NCI-H1930 (cell line): ENCODE measurements around the gene FKBP14.
"Not testable (repeated sequence)": the region's sequence is repeated elsewhere in the genome, so short reads cannot be mapped to it uniquely, and the experiment has no call there.

Source experiments
- DNase-seq, 2 experiments: peaks; one replicate each; lab custom pipeline; 2025; lab: John Stamatoyannopoulos, UW

The FKBP14 gene

GRCh38 chr7:30026229-30027064 lies at the start of gene FKBP14:
FKBP14 (minus strand) TSS chr7:30026702; CDS start chr7:30026508, 194 bp downstream.
- peak; percentile 95 to 96 for DNase-seq

GRCh38 chr7:30074422-30075030 lies 48.0 kb upstream of the FKBP14 start:
- DNase-seq, result peak in 1 of 2 experiments; percentile 19

- no peak for DNase-seq
These were observed 46.2 kb upstream of the FKBP14 start for GRCh38 chr7:30072735-30073134.

- no peak for DNase-seq
These were observed 43.5 kb upstream of the FKBP14 start for GRCh38 chr7:30070052-30070451.

- DNase-seq, result no peak
These were observed 42.8 kb upstream of the FKBP14 start for GRCh38 chr7:30069096-30069867.

- no peak for DNase-seq
These were observed 41.6 kb upstream of the FKBP14 start for GRCh38 chr7:30068117-30068516.

GRCh38 chr7:30066687-30067086 lies 40.2 kb upstream of the FKBP14 start:
- no peak for DNase-seq

GRCh38 chr7:30065746-30066145 lies 39.2 kb upstream of the FKBP14 start:
- no peak for DNase-seq

- DNase-seq, result peak in 1 of 2 experiments; percentile 5
These were observed 36.1 kb upstream of the FKBP14 start for GRCh38 chr7:30062587-30062986.

- DNase-seq, result not testable (repeated sequence)
These were observed 35.3 kb upstream of the FKBP14 start for GRCh38 chr7:30061786-30062185.

- DNase-seq, result no peak
These were observed 31.2 kb upstream of the FKBP14 start for GRCh38 chr7:30057741-30058140.

- DNase-seq, result no peak
These were observed 26.6 kb upstream of the FKBP14 start for GRCh38 chr7:30053068-30053467.

- DNase-seq, result no peak
These were observed 22.7 kb upstream of the FKBP14 start for GRCh38 chr7:30049173-30049572.

GRCh38 chr7:30048582-30048981 lies 22.1 kb upstream of the FKBP14 start:
- no peak for DNase-seq

GRCh38 chr7:30047124-30047523 lies 20.6 kb upstream of the FKBP14 start:
- no peak for DNase-seq

GRCh38 chr7:30046127-30046770 lies 19.7 kb upstream of the FKBP14 start:
- no peak for DNase-seq

GRCh38 chr7:30041526-30042269 lies 15.2 kb upstream of the FKBP14 start:
- no peak for DNase-seq

- DNase-seq, result no peak
These were observed 14.4 kb upstream of the FKBP14 start for GRCh38 chr7:30040938-30041337.

- DNase-seq, result no peak
These were observed 11.9 kb upstream of the FKBP14 start for GRCh38 chr7:30038196-30038980.

GRCh38 chr7:30036220-30036619 lies 9.7 kb upstream of the FKBP14 start:
- no peak for DNase-seq

GRCh38 chr7:30034501-30034900 lies 8.0 kb upstream of the FKBP14 start:
- no peak for DNase-seq
